Measurements from ENCODE around the gene SLC25A13.

Gene SLC25A13

DNA sequence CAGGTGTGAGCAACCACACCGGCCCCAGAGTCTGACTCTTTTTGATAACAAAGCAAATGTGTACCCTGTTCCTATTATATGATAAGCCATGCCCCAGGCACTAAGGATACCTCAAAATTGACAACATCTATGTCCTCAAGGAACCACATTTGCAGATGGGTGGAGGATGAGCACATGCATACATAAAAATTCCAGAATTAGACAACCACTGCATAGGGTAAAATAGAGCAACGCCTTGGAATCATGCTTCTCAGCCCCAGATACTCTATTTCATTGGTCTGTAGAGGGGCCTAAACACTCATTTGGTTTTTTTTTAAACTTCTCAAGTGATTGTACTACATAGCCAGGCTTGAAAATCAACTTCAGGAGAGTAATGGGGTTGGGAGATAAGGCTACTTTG lies 78.7 kb downstream of the SLC25A13 start (continued):
- no peak for TF ChIP-seq TOX (CRISPR knock-in tag; IDR thresholded peaks at IDR 0.05; ENCODE audit: borderline replicate concordance)
- TF ChIP-seq, protein P1, sequence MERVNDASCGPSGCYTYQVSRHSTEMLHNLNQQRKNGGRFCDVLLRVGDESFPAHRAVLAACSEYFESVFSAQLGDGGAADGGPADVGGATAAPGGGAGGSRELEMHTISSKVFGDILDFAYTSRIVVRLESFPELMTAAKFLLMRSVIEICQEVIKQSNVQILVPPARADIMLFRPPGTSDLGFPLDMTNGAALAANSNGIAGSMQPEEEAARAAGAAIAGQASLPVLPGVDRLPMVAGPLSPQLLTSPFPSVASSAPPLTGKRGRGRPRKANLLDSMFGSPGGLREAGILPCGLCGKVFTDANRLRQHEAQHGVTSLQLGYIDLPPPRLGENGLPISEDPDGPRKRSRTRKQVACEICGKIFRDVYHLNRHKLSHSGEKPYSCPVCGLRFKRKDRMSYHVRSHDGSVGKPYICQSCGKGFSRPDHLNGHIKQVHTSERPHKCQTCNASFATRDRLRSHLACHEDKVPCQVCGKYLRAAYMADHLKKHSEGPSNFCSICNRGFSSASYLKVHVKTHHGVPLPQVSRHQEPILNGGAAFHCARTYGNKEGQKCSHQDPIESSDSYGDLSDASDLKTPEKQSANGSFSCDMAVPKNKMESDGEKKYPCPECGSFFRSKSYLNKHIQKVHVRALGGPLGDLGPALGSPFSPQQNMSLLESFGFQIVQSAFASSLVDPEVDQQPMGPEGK (CRISPR knock-in tag; IDR thresholded peaks at IDR 0.05; ENCODE audit: borderline replicate concordance), result no peak
- TF ChIP-seq ISL1 (CRISPR knock-in tag; IDR thresholded peaks at IDR 0.05), result no peak
- no peak for TF ChIP-seq OSR1 (CRISPR knock-in tag; IDR thresholded peaks at IDR 0.05)
- no peak for TF ChIP-seq GLIS3 (CRISPR knock-in tag; IDR thresholded peaks at IDR 0.05)
- TF ChIP-seq PPARA (CRISPR knock-in tag; IDR thresholded peaks at IDR 0.05; ENCODE audit: borderline replicate concordance), result no peak
- no peak for TF ChIP-seq ZFP30 (CRISPR knock-in tag; IDR thresholded peaks at IDR 0.05)
- no peak for TF ChIP-seq RARB (CRISPR knock-in tag; IDR thresholded peaks at IDR 0.05)
- TF ChIP-seq ZNF565 (CRISPR knock-in tag; conservative IDR thresholded peaks at IDR 0.05; ENCODE audit: low read depth), result no peak
- no peak for TF ChIP-seq ARNTL (CRISPR knock-in tag; IDR thresholded peaks at IDR 0.05; ENCODE audit: borderline replicate concordance, low read depth)
- TF ChIP-seq ESRRG (CRISPR knock-in tag; IDR thresholded peaks at IDR 0.05), result no peak
- TF ChIP-seq ZNF8 (CRISPR knock-in tag; IDR thresholded peaks at IDR 0.05), result no peak
- no peak for TF ChIP-seq ZC3H10 (CRISPR knock-in tag; IDR thresholded peaks at IDR 0.05)

DNA sequence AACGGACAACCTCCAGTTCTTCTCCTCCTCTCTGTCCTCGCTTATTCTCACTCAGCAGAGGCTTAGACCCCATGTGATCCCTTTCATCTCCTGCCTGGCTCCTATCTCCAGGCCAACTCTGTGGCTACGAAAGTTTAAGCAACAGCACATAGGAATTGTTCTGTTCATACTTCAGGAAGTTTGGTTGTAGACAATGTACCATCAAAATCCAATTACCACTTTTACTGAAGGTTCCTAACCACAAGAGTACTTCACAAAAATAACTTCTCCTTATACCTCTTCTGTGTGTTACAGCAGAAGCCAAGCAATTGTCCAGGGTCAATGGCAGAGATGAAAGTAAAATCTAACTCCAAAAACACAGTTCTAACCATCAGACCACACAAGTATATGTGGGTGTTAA lies 80.0 kb downstream of the SLC25A13 start:
- TF ChIP-seq ZNF8 (CRISPR knock-in tag; IDR thresholded peaks at IDR 0.05), result no peak
- TF ChIP-seq ZNF565 (CRISPR knock-in tag; conservative IDR thresholded peaks at IDR 0.05; ENCODE audit: low read depth), result no peak
- TF ChIP-seq CSDC2 (CRISPR knock-in tag; IDR thresholded peaks at IDR 0.05), result no peak
- TF ChIP-seq SNAI2 (CRISPR knock-in tag; IDR thresholded peaks at IDR 0.05), result no peak
- TF ChIP-seq ISL1 (CRISPR knock-in tag; IDR thresholded peaks at IDR 0.05), result no peak
- no peak for TF ChIP-seq ESRRG (CRISPR knock-in tag; IDR thresholded peaks at IDR 0.05)
- no peak for TF ChIP-seq OSR1 (CRISPR knock-in tag; IDR thresholded peaks at IDR 0.05)
- TF ChIP-seq, protein P2, sequence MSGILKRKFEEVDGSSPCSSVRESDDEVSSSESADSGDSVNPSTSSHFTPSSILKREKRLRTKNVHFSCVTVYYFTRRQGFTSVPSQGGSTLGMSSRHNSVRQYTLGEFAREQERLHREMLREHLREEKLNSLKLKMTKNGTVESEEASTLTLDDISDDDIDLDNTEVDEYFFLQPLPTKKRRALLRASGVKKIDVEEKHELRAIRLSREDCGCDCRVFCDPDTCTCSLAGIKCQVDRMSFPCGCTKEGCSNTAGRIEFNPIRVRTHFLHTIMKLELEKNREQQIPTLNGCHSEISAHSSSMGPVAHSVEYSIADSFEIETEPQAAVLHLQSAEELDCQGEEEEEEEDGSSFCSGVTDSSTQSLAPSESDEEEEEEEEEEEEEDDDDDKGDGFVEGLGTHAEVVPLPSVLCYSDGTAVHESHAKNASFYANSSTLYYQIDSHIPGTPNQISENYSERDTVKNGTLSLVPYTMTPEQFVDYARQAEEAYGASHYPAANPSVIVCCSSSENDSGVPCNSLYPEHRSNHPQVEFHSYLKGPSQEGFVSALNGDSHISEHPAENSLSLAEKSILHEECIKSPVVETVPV (CRISPR knock-in tag; IDR thresholded peaks at IDR 0.05), result no peak
- TF ChIP-seq, protein P3, sequence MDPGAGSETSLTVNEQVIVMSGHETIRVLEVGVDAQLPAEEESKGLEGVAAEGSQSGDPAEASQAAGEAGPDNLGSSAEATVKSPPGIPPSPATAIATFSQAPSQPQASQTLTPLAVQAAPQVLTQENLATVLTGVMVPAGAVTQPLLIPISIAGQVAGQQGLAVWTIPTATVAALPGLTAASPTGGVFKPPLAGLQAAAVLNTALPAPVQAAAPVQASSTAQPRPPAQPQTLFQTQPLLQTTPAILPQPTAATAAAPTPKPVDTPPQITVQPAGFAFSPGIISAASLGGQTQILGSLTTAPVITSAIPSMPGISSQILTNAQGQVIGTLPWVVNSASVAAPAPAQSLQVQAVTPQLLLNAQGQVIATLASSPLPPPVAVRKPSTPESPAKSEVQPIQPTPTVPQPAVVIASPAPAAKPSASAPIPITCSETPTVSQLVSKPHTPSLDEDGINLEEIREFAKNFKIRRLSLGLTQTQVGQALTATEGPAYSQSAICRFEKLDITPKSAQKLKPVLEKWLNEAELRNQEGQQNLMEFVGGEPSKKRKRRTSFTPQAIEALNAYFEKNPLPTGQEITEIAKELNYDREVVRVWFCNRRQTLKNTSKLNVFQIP (CRISPR knock-in tag; IDR thresholded peaks at IDR 0.05; ENCODE audit: borderline replicate concordance, low read depth), result no peak
- no peak for TF ChIP-seq GLIS3 (CRISPR knock-in tag; IDR thresholded peaks at IDR 0.05)
- no peak for TF ChIP-seq ZFP30 (CRISPR knock-in tag; IDR thresholded peaks at IDR 0.05)
- TF ChIP-seq ARNTL (CRISPR knock-in tag; IDR thresholded peaks at IDR 0.05; ENCODE audit: borderline replicate concordance, low read depth), result no peak
- no peak for TF ChIP-seq RARB (CRISPR knock-in tag; IDR thresholded peaks at IDR 0.05)
- no peak for TF ChIP-seq ZFP3 (CRISPR knock-in tag; IDR thresholded peaks at IDR 0.05)
- no peak for TF ChIP-seq PPARA (CRISPR knock-in tag; IDR thresholded peaks at IDR 0.05; ENCODE audit: borderline replicate concordance)

DNA sequence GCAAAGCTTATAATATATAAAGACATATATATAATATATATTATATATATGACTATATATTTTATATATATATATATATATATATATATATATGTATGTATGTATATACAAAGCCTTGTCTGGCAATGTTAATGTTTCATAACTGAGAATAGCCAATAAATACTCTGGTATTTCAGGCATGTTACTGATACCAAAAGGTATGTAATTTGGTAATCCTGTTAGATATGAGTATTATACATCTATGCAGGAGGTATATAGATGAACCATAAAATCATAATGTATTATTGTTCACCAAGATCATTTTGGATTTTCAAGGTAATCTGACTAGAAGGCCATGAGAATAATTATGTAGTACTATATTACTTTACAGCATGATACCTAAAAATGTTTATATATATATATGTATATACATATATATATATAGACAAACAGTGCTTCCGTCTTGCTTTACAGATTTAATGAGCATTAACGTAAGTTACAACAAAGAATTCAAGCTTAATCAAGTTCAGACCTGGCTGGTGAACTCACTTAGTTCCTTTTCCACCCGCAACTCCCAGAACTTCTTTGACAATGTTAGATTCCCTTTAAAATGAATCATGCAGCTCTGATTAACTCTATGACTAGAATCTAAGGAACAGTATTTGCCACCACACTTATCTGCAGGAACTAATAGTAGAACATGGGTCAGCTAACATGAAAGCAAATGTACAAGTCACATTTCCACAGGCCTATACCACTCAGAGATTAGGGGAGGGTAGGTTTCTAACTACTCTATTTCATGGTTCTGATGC lies 82.7 kb downstream of the SLC25A13 start:
- no peak for ATAC-seq
- TF ChIP-seq TOX (CRISPR knock-in tag; IDR thresholded peaks at IDR 0.05; ENCODE audit: borderline replicate concordance), result no peak
- TF ChIP-seq, protein P2 (CRISPR knock-in tag; IDR thresholded peaks at IDR 0.05), result no peak
- no peak for TF ChIP-seq CSDC2 (CRISPR knock-in tag; IDR thresholded peaks at IDR 0.05)
- TF ChIP-seq TCF4 (CRISPR knock-in tag; IDR thresholded peaks at IDR 0.05; ENCODE audit: borderline replicate concordance), result no peak
- no peak for TF ChIP-seq RARB (CRISPR knock-in tag; IDR thresholded peaks at IDR 0.05)
- no peak for TF ChIP-seq GLIS3 (CRISPR knock-in tag; IDR thresholded peaks at IDR 0.05)
- TF ChIP-seq SNAI2 (CRISPR knock-in tag; IDR thresholded peaks at IDR 0.05), result no peak
- TF ChIP-seq, protein P4, sequence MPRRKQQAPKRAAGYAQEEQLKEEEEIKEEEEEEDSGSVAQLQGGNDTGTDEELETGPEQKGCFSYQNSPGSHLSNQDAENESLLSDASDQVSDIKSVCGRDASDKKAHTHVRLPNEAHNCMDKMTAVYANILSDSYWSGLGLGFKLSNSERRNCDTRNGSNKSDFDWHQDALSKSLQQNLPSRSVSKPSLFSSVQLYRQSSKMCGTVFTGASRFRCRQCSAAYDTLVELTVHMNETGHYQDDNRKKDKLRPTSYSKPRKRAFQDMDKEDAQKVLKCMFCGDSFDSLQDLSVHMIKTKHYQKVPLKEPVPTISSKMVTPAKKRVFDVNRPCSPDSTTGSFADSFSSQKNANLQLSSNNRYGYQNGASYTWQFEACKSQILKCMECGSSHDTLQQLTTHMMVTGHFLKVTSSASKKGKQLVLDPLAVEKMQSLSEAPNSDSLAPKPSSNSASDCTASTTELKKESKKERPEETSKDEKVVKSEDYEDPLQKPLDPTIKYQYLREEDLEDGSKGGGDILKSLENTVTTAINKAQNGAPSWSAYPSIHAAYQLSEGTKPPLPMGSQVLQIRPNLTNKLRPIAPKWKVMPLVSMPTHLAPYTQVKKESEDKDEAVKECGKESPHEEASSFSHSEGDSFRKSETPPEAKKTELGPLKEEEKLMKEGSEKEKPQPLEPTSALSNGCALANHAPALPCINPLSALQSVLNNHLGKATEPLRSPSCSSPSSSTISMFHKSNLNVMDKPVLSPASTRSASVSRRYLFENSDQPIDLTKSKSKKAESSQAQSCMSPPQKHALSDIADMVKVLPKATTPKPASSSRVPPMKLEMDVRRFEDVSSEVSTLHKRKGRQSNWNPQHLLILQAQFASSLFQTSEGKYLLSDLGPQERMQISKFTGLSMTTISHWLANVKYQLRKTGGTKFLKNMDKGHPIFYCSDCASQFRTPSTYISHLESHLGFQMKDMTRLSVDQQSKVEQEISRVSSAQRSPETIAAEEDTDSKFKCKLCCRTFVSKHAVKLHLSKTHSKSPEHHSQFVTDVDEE (CRISPR knock-in tag; IDR thresholded peaks at IDR 0.05), result no peak
- no peak for TF ChIP-seq ESRRG (CRISPR knock-in tag; IDR thresholded peaks at IDR 0.05)
- no peak for TF ChIP-seq PPARA (CRISPR knock-in tag; IDR thresholded peaks at IDR 0.05; ENCODE audit: borderline replicate concordance)
- TF ChIP-seq, protein P3 (CRISPR knock-in tag; IDR thresholded peaks at IDR 0.05; ENCODE audit: borderline replicate concordance, low read depth), result no peak
- no peak for TF ChIP-seq ZNF8 (CRISPR knock-in tag; IDR thresholded peaks at IDR 0.05)
- TF ChIP-seq, protein P5, sequence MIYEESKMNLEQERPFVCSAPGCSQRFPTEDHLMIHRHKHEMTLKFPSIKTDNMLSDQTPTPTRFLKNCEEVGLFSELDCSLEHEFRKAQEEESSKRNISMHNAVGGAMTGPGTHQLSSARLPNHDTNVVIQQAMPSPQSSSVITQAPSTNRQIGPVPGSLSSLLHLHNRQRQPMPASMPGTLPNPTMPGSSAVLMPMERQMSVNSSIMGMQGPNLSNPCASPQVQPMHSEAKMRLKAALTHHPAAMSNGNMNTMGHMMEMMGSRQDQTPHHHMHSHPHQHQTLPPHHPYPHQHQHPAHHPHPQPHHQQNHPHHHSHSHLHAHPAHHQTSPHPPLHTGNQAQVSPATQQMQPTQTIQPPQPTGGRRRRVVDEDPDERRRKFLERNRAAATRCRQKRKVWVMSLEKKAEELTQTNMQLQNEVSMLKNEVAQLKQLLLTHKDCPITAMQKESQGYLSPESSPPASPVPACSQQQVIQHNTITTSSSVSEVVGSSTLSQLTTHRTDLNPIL (CRISPR knock-in tag; IDR thresholded peaks at IDR 0.05; ENCODE audit: low read depth), result no peak
- TF ChIP-seq ZNF70 (CRISPR knock-in tag; IDR thresholded peaks at IDR 0.05), result no peak
- TF ChIP-seq OSR1 (CRISPR knock-in tag; IDR thresholded peaks at IDR 0.05), result no peak
- TF ChIP-seq ZFP30 (CRISPR knock-in tag; IDR thresholded peaks at IDR 0.05), result no peak
- TF ChIP-seq ARNTL (CRISPR knock-in tag; IDR thresholded peaks at IDR 0.05; ENCODE audit: borderline replicate concordance, low read depth), result no peak

More for the DNA sequence above, 80.0 kb downstream of the SLC25A13 start:
- no peak for ATAC-seq

Measured in SK-N-SH treated with all-trans-retinoic acid at 6 μM for 48 hours (cell line).